Measurements from ENCODE around the gene TLN1.

DNA sequence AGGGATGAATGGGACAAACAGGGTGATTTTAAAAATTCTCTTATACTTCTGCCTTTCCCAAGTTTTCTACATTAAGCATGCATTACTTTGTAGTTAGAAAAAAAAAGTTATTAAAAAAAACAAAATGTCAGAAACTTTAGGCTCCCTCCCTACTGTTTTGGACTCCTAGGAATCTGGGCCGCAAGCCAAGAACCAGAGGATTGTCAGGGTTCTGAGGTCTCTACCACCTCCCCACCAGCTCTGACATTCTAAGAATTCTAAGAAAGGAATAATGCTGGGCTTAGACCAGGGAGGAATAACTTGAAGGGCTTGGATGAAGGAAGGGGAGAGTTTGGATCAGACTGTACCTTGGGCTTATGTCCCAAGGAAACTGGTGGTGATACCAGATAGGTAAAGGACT is 66.0 kb downstream of the TLN1 start:
- TF ChIP-seq, protein P1, sequence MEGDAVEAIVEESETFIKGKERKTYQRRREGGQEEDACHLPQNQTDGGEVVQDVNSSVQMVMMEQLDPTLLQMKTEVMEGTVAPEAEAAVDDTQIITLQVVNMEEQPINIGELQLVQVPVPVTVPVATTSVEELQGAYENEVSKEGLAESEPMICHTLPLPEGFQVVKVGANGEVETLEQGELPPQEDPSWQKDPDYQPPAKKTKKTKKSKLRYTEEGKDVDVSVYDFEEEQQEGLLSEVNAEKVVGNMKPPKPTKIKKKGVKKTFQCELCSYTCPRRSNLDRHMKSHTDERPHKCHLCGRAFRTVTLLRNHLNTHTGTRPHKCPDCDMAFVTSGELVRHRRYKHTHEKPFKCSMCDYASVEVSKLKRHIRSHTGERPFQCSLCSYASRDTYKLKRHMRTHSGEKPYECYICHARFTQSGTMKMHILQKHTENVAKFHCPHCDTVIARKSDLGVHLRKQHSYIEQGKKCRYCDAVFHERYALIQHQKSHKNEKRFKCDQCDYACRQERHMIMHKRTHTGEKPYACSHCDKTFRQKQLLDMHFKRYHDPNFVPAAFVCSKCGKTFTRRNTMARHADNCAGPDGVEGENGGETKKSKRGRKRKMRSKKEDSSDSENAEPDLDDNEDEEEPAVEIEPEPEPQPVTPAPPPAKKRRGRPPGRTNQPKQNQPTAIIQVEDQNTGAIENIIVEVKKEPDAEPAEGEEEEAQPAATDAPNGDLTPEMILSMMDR (IDR thresholded peaks at IDR 0.05; ENCODE audit: low read depth, low read length, poor library complexity, severe bottlenecking) = no peak
- no peak for TF ChIP-seq EZH2phosphoT487 (IDR thresholded peaks at IDR 0.05; ENCODE audit: borderline replicate concordance, low read length)

All from DOHH2 (cell line).